ENCODE data around the gene ABL2.

- TF ChIP-seq ESRRB (CRISPR knock-in tag; IDR thresholded peaks at IDR 0.05; ENCODE audit: borderline replicate concordance) (no peak), CTCF (IDR thresholded peaks at IDR 0.05 in 2 of 3, conservative IDR thresholded peaks at IDR 0.05 in 1 of 3; ENCODE audit: insufficient read depth in 2 of 3, low read depth in 1 of 3, low read length in 3 of 3) (no peak), POLR2AphosphoS5 (IDR thresholded peaks at IDR 0.05; ENCODE audit: control insufficient read depth, insufficient read depth, low read depth, low read length) (no peak), ATF7 (IDR thresholded peaks at IDR 0.05) (no peak), MLX (CRISPR knock-in tag; conservative IDR thresholded peaks at IDR 0.05) (no peak)
Observed at GRCh38 chr1:179234863-179235262, 5.4 kb upstream of the ABL2 start.
